ENCODE measurements around the gene ZNF367. TPM values are rescaled to one million over a fixed set of nuclear protein-coding genes. Genes with fewer than 3 reads are reported as not detected.

The ZNF367 gene
- total RNA-seq, 1 experiment from 2014 or later: 10.1 TPM

DNA sequence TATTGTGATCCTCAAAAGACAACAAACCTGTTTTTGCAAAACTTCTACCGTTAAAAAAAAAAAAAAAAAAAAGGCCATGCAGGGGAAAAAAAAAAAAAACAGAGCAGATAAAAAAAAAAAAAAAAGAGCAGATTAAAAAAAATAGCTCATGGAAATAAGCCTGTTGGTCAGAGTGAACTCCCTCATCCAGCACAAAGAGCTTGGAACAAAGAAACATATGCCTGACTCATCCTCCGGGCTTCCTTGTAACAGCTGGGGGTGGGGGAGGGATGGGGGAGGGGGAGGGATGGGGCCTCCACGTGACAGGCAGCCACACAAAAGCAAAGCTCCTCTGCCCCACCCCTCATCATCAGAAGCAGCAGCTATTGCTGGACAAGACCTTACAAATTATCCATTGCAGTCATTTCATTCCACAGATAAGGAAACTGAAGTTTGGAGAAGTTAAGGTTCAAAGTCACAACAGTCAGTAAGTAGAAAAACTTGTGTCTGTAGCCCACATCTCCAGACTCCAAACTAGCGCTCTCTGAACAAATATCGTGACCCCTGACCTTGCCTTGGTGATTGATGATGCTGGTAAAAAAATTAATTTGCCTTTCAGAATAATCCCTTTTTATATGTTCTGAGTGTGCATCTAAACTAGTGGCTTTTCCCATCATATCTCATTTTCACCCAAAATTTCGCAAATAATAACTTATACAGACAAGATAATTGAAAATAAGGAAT is 73.6 kb downstream of the ZNF367 start:
- Histone ChIP-seq H3K23me2 (ENCODE audit: insufficient read length, low read depth, low read length, poor library complexity, severe bottlenecking) (no peaks in the 10 kb centered on the region), H3K14ac (ENCODE audit: insufficient read depth, low read length) (no peak overlapping the region), H2AK5ac (ENCODE audit: insufficient read length, low read length) (no peak overlapping the region), H2BK15ac (ENCODE audit: low read depth, low read length) (no peak overlapping the region), H3K4ac (ENCODE audit: low read depth, low read length) (no peak overlapping the region), H3K23ac (ENCODE audit: insufficient read length, low read depth, low read length) (no peak overlapping the region), H3K79me2 (ENCODE audit: insufficient read depth, low read length) (no peaks in the 10 kb centered on the region), H2BK5ac (ENCODE audit: insufficient read length, low read length) (no peak overlapping the region), H3K27ac (ENCODE audit: insufficient read length, low read depth, low read length) (no peak overlapping the region), H2AFZ (ENCODE audit: low read length) (no peak overlapping the region), H4K91ac (ENCODE audit: insufficient read length, low read depth, low read length) (no peak overlapping the region), H2BK20ac (ENCODE audit: low read depth, low read length, poor library complexity, severe bottlenecking) (no peak overlapping the region), H3K79me1 (ENCODE audit: insufficient read depth, low read depth, low read length, poor library complexity, severe bottlenecking) (no peaks in the 10 kb centered on the region), H3K9me3 (ENCODE audit: control insufficient read depth, low read depth, low read length) (peaks cover 3% of the 10 kb centered on the region), H3K4me2 (ENCODE audit: insufficient read depth, insufficient read length, low read length) (no peak overlapping the region), H2BK12ac (ENCODE audit: insufficient read length, low read depth, low read length) (no peak overlapping the region), H4K20me1 (ENCODE audit: control insufficient read depth, insufficient read depth, insufficient read length) (no peaks in the 10 kb centered on the region), H3K18ac (ENCODE audit: insufficient read length, low read depth, low read length) (no peak overlapping the region), H3K27me3 (ENCODE audit: insufficient read depth, low read length) (no peaks in the 10 kb centered on the region), H4K5ac (ENCODE audit: insufficient read length, low read depth, low read length) (no peak overlapping the region), H4K8ac (replicated peaks; ENCODE audit: insufficient read length, low read depth, low read length) (no peak overlapping the region), H2BK120ac (ENCODE audit: low read depth, low read length, poor library complexity, severe bottlenecking) (peak overlapping the region; percentile 29), H3T11ph (ENCODE audit: low read length) (no peak overlapping the region), H3K9ac (ENCODE audit: extremely low read depth, insufficient read length, low read length) (no peak overlapping the region), H3K4me1 (ENCODE audit: insufficient read depth, low read length) (peaks cover 9% of the 10 kb centered on the region), H3K56ac (ENCODE audit: insufficient read length, low read depth, low read length) (no peak overlapping the region)
- no peak overlapping the region for H3K4me3 Mint-ChIP-seq
- DNase-seq: peak; percentile 86
- 0 out of 7 replicates have a peak overlapping the region, but pooled peaks of 2 of the 3 experiments have one; percentile 61 to 79 for H3K27ac Mint-ChIP-seq
- H3K4me1 Mint-ChIP-seq: peaks cover 39 to 53% of the 10 kb centered on the region in 2 experiments
- peaks cover 4 to 6% of the 10 kb centered on the region in 2 experiments; a peak in 4 of 5 replicates for H3K9me3 Mint-ChIP-seq
- TF ChIP-seq, protein P1, sequence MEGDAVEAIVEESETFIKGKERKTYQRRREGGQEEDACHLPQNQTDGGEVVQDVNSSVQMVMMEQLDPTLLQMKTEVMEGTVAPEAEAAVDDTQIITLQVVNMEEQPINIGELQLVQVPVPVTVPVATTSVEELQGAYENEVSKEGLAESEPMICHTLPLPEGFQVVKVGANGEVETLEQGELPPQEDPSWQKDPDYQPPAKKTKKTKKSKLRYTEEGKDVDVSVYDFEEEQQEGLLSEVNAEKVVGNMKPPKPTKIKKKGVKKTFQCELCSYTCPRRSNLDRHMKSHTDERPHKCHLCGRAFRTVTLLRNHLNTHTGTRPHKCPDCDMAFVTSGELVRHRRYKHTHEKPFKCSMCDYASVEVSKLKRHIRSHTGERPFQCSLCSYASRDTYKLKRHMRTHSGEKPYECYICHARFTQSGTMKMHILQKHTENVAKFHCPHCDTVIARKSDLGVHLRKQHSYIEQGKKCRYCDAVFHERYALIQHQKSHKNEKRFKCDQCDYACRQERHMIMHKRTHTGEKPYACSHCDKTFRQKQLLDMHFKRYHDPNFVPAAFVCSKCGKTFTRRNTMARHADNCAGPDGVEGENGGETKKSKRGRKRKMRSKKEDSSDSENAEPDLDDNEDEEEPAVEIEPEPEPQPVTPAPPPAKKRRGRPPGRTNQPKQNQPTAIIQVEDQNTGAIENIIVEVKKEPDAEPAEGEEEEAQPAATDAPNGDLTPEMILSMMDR (conservative IDR thresholded peaks at IDR 0.05): no peak
- peaks cover 0 to 9% (median 5%) of the 10 kb centered on the region in 3 experiments; a peak in 6 of 7 replicates for H3K36me3 Mint-ChIP-seq (ENCODE audit: insufficient read depth in 1 of 3, low read depth in 3 of 3)
- no peaks in the 10 kb centered on the region for H3K27me3 Mint-ChIP-seq (ENCODE audit: low read depth)
- WGBS (ENCODE audit: extremely low coverage, insufficient read length, low lambda C conversion rate): no CpG with 5 or more reads among the region's 6 CpGs

Measured in H9 (cell line).